ENCODE results near the gene ORC2.
"Not testable (repeated sequence)": the region's sequence is repeated elsewhere in the genome, so short reads cannot be mapped to it uniquely, and the experiment has no call there.

ORC2 gene

DNA sequence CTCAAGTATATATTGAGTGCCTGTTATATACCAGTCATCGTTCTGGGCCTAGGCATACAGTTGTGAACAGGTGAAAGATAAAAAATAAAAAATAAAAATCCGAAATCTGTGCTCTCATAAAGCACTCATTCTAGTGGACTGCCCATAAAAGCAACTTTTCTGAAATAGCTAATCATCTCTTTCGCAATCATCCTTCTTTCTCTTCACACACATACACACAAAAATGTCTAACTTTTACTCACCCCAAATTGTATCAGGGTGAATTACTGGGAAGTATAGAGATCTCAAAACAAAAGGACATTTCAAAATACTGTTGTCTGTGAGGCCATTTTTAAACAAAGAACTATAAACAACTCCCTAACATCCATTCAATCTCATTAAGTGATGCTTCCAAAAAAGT is 29.6 kb upstream of the ORC2 start:
- H3K4me3 Mint-ChIP-seq: no peak overlapping the region
- H3K27me3 Mint-ChIP-seq (ENCODE audit: low read depth, poor library complexity): no peaks in the 10 kb centered on the region
- no peak overlapping the region for H3K27ac Mint-ChIP-seq
- no peaks in the 10 kb centered on the region for H3K4me1 Mint-ChIP-seq
- no peaks in the 10 kb centered on the region for H3K9me3 Mint-ChIP-seq
- no peak for DNase-seq
- TF ChIP-seq, protein P1, sequence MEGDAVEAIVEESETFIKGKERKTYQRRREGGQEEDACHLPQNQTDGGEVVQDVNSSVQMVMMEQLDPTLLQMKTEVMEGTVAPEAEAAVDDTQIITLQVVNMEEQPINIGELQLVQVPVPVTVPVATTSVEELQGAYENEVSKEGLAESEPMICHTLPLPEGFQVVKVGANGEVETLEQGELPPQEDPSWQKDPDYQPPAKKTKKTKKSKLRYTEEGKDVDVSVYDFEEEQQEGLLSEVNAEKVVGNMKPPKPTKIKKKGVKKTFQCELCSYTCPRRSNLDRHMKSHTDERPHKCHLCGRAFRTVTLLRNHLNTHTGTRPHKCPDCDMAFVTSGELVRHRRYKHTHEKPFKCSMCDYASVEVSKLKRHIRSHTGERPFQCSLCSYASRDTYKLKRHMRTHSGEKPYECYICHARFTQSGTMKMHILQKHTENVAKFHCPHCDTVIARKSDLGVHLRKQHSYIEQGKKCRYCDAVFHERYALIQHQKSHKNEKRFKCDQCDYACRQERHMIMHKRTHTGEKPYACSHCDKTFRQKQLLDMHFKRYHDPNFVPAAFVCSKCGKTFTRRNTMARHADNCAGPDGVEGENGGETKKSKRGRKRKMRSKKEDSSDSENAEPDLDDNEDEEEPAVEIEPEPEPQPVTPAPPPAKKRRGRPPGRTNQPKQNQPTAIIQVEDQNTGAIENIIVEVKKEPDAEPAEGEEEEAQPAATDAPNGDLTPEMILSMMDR (IDR thresholded peaks at IDR 0.05): no peak
- H3K36me3 Mint-ChIP-seq (ENCODE audit: low read depth): peaks cover 56% of the 10 kb centered on the region

DNA sequence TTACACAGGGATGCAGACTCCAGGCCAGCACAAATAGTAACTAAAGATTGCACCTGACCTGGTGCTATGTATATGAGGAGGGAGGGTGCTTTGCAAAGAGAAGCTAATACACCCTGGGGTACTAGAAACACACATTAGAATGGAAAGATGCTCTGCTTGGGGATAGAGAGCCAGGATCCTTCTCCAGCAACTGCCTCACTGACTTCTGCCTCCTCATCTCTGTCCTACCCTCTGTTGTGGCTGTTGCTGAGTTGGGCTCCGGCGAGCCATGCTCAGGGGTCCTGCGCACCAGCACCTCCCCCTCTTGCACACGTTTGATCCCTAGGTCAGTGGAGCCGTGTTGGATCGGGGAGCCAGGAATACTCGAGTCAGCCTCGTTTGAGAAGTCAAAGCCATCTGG is 23.7 kb upstream of the ORC2 start:
- Mint-ChIP-seq H3K4me3 (no peak overlapping the region), H3K27ac (peak overlapping the region; percentile 94), H3K36me3 (ENCODE audit: low read depth) (peaks cover 30% of the 10 kb centered on the region), H3K9me3 (no peaks in the 10 kb centered on the region), H3K27me3 (ENCODE audit: low read depth, poor library complexity) (no peaks in the 10 kb centered on the region), H3K4me1 (no peaks in the 10 kb centered on the region)
- no peak for DNase-seq
- TF ChIP-seq, protein P1 (IDR thresholded peaks at IDR 0.05): no peak

DNA sequence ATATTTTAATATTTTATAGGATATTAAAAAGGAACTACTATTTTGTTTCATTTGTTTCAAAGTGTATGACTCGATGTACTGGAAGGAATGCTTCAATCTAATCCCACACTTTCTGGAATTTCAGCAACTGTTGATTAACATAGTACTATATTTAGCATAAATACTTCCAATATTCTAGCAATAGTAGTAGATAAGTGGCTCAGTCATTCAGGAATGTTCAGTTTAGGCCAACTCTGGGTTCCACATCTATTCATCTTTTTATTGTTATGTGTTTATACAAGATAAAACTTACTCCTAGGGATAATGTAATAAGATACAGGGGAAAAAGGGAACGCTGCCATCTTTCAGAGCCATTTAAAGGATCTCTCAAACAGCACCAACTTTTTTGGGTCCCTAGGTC is 22.3 kb upstream of the ORC2 start:
- no peak for DNase-seq
- H3K36me3 Mint-ChIP-seq (ENCODE audit: low read depth): peaks cover 20% of the 10 kb centered on the region
- no peaks in the 10 kb centered on the region for H3K4me1 Mint-ChIP-seq
- no peak overlapping the region for H3K27ac Mint-ChIP-seq
- no peak overlapping the region for H3K4me3 Mint-ChIP-seq
- TF ChIP-seq, protein P1 (IDR thresholded peaks at IDR 0.05): no peak
- no peaks in the 10 kb centered on the region for H3K27me3 Mint-ChIP-seq (ENCODE audit: low read depth, poor library complexity)
- H3K9me3 Mint-ChIP-seq: no peaks in the 10 kb centered on the region

DNA sequence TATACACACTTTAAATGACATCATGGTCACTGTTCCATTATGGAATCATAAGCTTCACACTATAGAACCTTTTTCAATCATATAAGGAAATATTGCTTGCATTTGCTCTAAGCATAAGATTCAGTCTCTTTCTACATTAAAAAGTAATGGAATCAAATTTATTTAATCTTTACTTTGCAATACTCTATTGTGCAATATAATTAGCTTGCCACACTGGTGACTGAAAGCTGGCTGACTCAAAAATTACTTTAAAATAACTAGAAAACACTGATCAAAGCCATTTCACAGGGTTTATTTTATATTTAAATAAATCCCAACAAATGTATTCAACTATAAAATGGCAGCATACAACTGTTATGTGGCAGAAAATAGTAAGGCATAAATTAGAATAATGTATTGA is 13.2 kb upstream of the ORC2 start:
- TF ChIP-seq, protein P1 (IDR thresholded peaks at IDR 0.05): no peak
- Mint-ChIP-seq H3K27ac (no peak overlapping the region), H3K9me3 (no peaks in the 10 kb centered on the region), H3K27me3 (ENCODE audit: low read depth, poor library complexity) (no peaks in the 10 kb centered on the region), H3K4me1 (no peaks in the 10 kb centered on the region), H3K4me3 (no peak overlapping the region), H3K36me3 (ENCODE audit: low read depth) (peaks cover 10% of the 10 kb centered on the region)
- no peak for DNase-seq

DNA sequence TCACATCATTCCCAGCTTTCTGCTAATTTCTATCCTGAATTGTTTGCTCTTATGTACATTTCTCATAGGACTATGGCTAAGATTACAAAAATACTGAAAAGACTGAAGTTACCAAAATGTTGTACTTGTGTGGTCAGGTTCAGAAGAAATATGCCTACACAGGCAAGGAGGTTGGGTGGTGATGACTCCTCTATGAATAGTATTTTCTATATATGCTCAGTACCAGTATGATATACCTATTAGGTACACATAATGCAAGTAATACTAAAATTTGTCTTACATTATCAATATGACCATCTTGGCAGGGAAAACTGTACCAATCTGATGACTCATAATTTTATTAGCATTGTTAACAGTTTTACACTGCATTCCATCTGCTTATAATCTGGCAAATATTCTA is 12.2 kb upstream of the ORC2 start:
- Mint-ChIP-seq H3K27ac (no peak overlapping the region), H3K4me3 (no peak overlapping the region), H3K36me3 (ENCODE audit: low read depth) (peaks cover 6% of the 10 kb centered on the region), H3K9me3 (no peaks in the 10 kb centered on the region), H3K4me1 (no peaks in the 10 kb centered on the region), H3K27me3 (ENCODE audit: low read depth, poor library complexity) (no peaks in the 10 kb centered on the region)
- TF ChIP-seq, protein P1 (IDR thresholded peaks at IDR 0.05): no peak
- DNase-seq: no peak

DNA sequence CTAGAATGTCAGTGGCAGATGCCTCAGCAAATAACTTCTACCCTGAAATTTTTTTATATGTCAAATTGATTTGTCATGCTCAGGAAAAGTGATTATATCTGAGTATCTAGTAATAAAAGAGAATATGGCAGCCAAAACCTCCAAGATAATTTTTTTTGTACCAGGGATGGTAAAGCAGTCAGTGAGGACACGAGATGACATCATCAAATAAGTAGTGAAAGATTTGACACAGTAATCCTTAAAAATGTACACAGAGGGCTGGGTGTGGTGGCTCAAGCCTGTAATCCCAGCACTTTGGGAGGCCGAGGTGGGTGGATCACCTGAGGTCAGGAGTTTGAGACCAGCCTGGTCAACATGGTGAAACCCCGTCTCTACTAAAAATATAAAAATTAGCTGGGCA is 6.6 kb upstream of the ORC2 start:
- H3K27me3 Mint-ChIP-seq (ENCODE audit: low read depth, poor library complexity): not testable (repeated sequence)

More for the DNA sequence above, 6.6 kb upstream of the ORC2 start:
- DNase-seq; H3K27ac Mint-ChIP-seq; H3K9me3 Mint-ChIP-seq; H3K4me3 Mint-ChIP-seq; H3K36me3 Mint-ChIP-seq (ENCODE audit: low read depth): not testable (repeated sequence)
- H3K4me1 Mint-ChIP-seq: peaks cover 12% of the 10 kb centered on the region
